ENCODE measurements around the gene GARS1.
A peak's percentile ranks its signal among the peaks of the same experiment; 100 is the strongest.

Gene GARS1

DNA sequence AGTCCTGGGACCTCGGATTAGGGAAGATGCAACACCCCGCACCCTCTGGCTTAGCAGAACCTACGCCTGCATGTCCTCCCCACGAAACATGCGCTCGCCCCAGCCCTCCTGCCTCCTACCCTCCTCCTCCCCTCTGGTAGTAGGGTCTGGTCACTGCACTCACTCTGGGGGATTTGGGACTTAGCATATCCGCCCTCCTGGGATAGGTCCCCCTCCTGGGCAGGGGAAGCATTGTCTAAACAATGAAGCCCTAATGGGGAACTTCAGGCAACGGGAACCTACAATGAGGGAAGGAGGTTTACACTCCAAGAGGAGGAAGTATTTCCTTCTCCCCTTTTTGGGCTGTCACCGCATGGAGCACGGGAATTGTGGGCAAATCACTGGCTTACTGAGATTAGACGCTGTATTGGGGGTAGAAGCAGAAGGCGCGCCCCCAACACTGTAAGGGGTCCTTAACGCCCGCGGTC, 86.7 kb downstream of the GARS1 start:
- Mint-ChIP-seq H3K27me3 (ENCODE audit: low read depth) (peaks cover 67% of the 10 kb centered on the region), H3K9me3 (no peaks in the 10 kb centered on the region), H3K4me3 (peak overlapping the region; percentile 58), H3K27ac (no peak overlapping the region), H3K36me3 (ENCODE audit: low read depth) (no peaks in the 10 kb centered on the region), H3K4me1 (ENCODE audit: low read depth) (peaks cover 5% of the 10 kb centered on the region)
- DNase-seq (ENCODE audit: low spot score), result no peak

DNA sequence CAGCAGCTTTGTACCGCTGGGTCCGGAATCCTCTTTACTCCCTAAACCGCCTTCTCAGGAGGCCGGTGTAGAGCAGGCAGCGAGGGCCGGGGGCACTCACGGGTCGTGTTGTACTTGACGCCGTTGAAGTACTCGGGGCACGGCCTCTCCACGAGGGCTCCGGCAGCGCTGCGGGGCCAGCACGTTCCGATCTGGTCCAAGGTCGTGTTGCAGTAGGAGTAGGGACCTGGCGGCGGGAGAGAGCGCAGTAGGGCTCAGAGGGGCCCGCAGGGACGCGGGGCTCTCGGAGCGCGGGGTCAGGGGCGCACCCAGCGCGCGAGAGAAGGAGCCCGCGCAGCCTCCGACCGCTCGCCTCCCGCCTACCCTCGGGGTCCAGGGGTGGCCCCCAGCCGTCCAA, 87.1 kb downstream of the GARS1 start:
- H3K9me3 Mint-ChIP-seq, result no peaks in the 10 kb centered on the region
- H3K4me1 Mint-ChIP-seq (ENCODE audit: low read depth), result peaks cover 5% of the 10 kb centered on the region
- H3K27ac Mint-ChIP-seq, result no peak overlapping the region
- no peak for DNase-seq (ENCODE audit: low spot score)
- no peaks in the 10 kb centered on the region for H3K36me3 Mint-ChIP-seq (ENCODE audit: low read depth)
- peak overlapping the region; percentile 58 for H3K4me3 Mint-ChIP-seq
- peaks cover 66% of the 10 kb centered on the region for H3K27me3 Mint-ChIP-seq (ENCODE audit: low read depth)

DNA sequence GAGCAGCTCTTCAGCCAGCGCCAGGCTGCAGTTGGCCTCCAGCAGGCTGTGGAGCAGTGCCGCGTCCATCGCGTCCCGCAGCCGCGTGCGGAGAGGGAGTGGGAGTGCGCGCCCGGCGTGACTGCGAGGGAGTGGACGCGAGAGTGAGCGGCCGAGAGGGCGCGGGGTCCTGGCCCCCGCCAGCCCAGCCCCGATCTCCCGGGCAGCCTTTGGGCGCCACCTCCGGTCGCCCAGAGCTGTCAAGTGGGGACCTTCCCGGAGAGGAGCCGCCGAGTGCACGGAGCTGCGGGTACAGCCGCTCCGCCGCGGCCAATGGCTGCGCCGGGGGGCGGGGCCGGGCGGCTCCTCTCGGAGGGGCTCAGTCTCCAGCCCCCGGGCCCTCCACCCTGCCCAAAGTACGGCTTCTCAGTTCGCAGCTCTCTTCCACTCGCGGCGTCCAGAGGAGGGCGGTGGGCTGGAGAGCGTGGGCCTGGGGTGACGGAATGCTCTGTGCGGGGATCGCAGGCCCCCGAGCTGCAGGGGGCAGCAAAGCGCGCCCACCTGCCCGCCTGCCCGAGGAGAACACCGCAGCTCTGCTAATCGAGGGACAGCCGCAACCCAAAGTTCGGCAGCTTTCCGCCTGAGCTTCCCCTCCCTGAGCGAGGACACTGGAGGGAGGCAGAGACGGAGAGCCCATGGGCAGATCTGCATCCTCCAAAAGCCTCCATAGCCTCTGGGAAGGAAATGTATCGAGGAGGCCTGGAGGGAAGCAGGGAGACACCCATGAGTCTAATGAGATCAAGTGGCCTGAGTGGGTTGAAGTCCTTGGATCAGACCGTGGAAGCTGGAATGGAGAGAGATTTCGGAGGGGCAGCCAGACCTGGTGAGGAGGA, 87.8 kb downstream of the GARS1 start, which contains the start of gene CRHR2:
TSS of gene CRHR2 (minus strand) at position 245 of the 872 bp plus-strand sequence. CDS start at position 69, 176 bp downstream.
- Mint-ChIP-seq H3K36me3 (ENCODE audit: low read depth) (no peaks in the 10 kb centered on the region), H3K9me3 (no peaks in the 10 kb centered on the region), H3K4me3 (peak within 1 kb of the TSS; percentile 58), H3K27me3 (ENCODE audit: low read depth) (peaks cover 62% of the 10 kb centered on the region), H3K27ac (no peak within 1 kb of the TSS), H3K4me1 (ENCODE audit: low read depth) (peaks cover 6% of the 10 kb centered on the region)
- DNase-seq (ENCODE audit: low spot score), result no peak

- H3K27ac Mint-ChIP-seq, result no peak overlapping the region
- no peak for DNase-seq (ENCODE audit: low spot score)
- no peak overlapping the region for H3K4me3 Mint-ChIP-seq
- H3K27me3 Mint-ChIP-seq (ENCODE audit: low read depth), result peaks cover 62% of the 10 kb centered on the region
- H3K9me3 Mint-ChIP-seq, result no peaks in the 10 kb centered on the region
- H3K4me1 Mint-ChIP-seq (ENCODE audit: low read depth), result peaks cover 7% of the 10 kb centered on the region
- no peaks in the 10 kb centered on the region for H3K36me3 Mint-ChIP-seq (ENCODE audit: low read depth)
Observed at GRCh38 chr7:30683306-30683705, 88.6 kb downstream of the GARS1 start.

Data from T-helper 2 cell treated with Interferon-gamma antibody and Interleukin-4, amounts not matched to agents 5 μg/mL and 100 μg/mL, for 36 hours (primary cell).